H1 (cell line): Measurements from ENCODE around the gene NDUFB6.

Experiments used
- E2F6 ChIP-seq: IDR thresholded peaks from 2 replicates; pipeline ENCODE4 v1.6.1; 2012; ENCODE audit warnings: inconsistent platforms
- GABPA ChIP-seq: IDR thresholded peaks from 2 replicates; pipeline ENCODE4 v1.6.1; 2011; ENCODE audit warnings: mild to moderate bottlenecking, low read length, moderate library complexity, borderline replicate concordance; ENCODE audit not compliant: insufficient read depth
- GTF2F1 ChIP-seq: IDR thresholded peaks from 2 replicates; pipeline ENCODE4 v1.6.1; 2012; ENCODE audit warnings: low read depth, low read length, improper control_type of control experiment, borderline replicate concordance
- JUND ChIP-seq: IDR thresholded peaks from 2 replicates; pipeline ENCODE4 v1.6.1; 2011; ENCODE audit warnings: mild to moderate bottlenecking, improper control_type of control experiment, low read length
- POLR2AphosphoS5 ChIP-seq: IDR thresholded peaks from 2 replicates; pipeline ENCODE4 v1.6.1; 2011; ENCODE audit warnings: low read depth, low read length
- SIN3A ChIP-seq, 2 experiments: IDR thresholded peaks in 1 of 2; conservative IDR thresholded peaks in 1 of 2; 2 replicates each; pipeline ENCODE4 v1.6.1; 2011 to 2012; ENCODE audit warnings: low read length in 2 of 2, improper control_type of control experiment in 1 of 2, low read depth in 1 of 2, mild to moderate bottlenecking in 1 of 2
- SIX5 ChIP-seq: IDR thresholded peaks from 2 replicates; pipeline ENCODE4 v1.6.1; 2011; ENCODE audit warnings: mild to moderate bottlenecking, low read depth, low read length
- TF ChIP-seq, protein P1 (sequence below): IDR thresholded peaks from 2 replicates; pipeline ENCODE4 v1.6.1; 2012; ENCODE audit warnings: low read length, inconsistent platforms

GRCh38 chr9:32579706-32580331, 6.9 kb upstream of the NDUFB6 start:
- no peak for TF ChIP-seq E2F6
- TF ChIP-seq SIN3A (conservative IDR thresholded peaks at IDR 0.05 in 1 of 2, IDR thresholded peaks at IDR 0.05 in 1 of 2; ENCODE audit: low read depth in 1 of 2, low read length in 2 of 2): no peak
- TF ChIP-seq GABPA: no peak
- no peak for TF ChIP-seq SIX5
- TF ChIP-seq JUND: no peak
- TF ChIP-seq GTF2F1: no peak
- no peak for TF ChIP-seq POLR2AphosphoS5
- TF ChIP-seq, protein P1, sequence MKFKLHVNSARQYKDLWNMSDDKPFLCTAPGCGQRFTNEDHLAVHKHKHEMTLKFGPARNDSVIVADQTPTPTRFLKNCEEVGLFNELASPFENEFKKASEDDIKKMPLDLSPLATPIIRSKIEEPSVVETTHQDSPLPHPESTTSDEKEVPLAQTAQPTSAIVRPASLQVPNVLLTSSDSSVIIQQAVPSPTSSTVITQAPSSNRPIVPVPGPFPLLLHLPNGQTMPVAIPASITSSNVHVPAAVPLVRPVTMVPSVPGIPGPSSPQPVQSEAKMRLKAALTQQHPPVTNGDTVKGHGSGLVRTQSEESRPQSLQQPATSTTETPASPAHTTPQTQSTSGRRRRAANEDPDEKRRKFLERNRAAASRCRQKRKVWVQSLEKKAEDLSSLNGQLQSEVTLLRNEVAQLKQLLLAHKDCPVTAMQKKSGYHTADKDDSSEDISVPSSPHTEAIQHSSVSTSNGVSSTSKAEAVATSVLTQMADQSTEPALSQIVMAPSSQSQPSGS: no peak
